Trophoblast cell (in vitro differentiated cells and primary cell): Measurements from ENCODE around the gene SFXN5.

Experiments used
- DNase-seq, 2 donors: peaks; one replicate each; pipeline ENCODE4 v3.0.0-alpha.2; 2016
- H2AFZ ChIP-seq: 2 replicates; pipeline ENCODE4 v1.6.1; 2013; ENCODE audit warnings: low read length, moderate library complexity, mild to moderate bottlenecking; ENCODE audit not compliant: insufficient read depth, poor library complexity
- H2AK5ac ChIP-seq: 2 replicates; pipeline ENCODE4 v1.6.1; 2013; ENCODE audit warnings: mild to moderate bottlenecking, low read length
- H2BK120ac ChIP-seq: 2 replicates; pipeline ENCODE4 v1.6.1; 2013; ENCODE audit warnings: low read length, mild to moderate bottlenecking, moderate library complexity; ENCODE audit not compliant: insufficient read depth, poor library complexity
- H2BK12ac ChIP-seq: 2 replicates; pipeline ENCODE4 v1.6.1; 2013; ENCODE audit warnings: mild to moderate bottlenecking, low read length, moderate library complexity
- H2BK5ac ChIP-seq: 2 replicates; pipeline ENCODE4 v1.6.1; 2013; ENCODE audit warnings: low read length, low read depth, moderate library complexity, mild to moderate bottlenecking; ENCODE audit not compliant: poor library complexity
- H3K14ac ChIP-seq: 2 replicates; pipeline ENCODE4 v1.6.1; 2013; ENCODE audit warnings: mild to moderate bottlenecking, low read length
- H3K18ac ChIP-seq: 2 replicates; pipeline ENCODE4 v1.6.1; 2013; ENCODE audit warnings: mild to moderate bottlenecking, low read length
- H3K23ac ChIP-seq: 2 replicates; pipeline ENCODE4 v1.6.1; 2013; ENCODE audit warnings: low read length
- H3K27ac ChIP-seq: 2 replicates; pipeline ENCODE4 v1.5.1; 2013; ENCODE audit warnings: low read depth, mild to moderate bottlenecking, inconsistent platforms, low read length, moderate library complexity
- H3K27me3 ChIP-seq: 2 replicates; pipeline ENCODE4 v1.6.1; 2013; ENCODE audit warnings: inconsistent platforms, mild to moderate bottlenecking, low read length, moderate library complexity; ENCODE audit not compliant: insufficient read depth
- H3K36me3 ChIP-seq, 2 experiments: 1 replicate in 1 of 2; 2 replicates in 1 of 2; pipeline ENCODE4 v1.6.1; 2013; ENCODE audit warnings: low read length in 2 of 2, mild to moderate bottlenecking in 2 of 2, moderate library complexity in 1 of 2; ENCODE audit not compliant: insufficient read depth in 2 of 2, control insufficient read depth in 1 of 2
- H3K4ac ChIP-seq: 2 replicates; pipeline ENCODE4 v1.6.1; 2013; ENCODE audit warnings: low read depth, mild to moderate bottlenecking, low read length, moderate library complexity
- H3K4me1 ChIP-seq, 2 experiments: 1 replicate in 1 of 2; 2 replicates in 1 of 2; pipeline ENCODE4 v1.6.1; 2013; ENCODE audit warnings: low read length in 2 of 2, mild to moderate bottlenecking in 2 of 2, moderate library complexity in 1 of 2; ENCODE audit not compliant: insufficient read depth in 2 of 2, control insufficient read depth in 1 of 2
- H3K4me2 ChIP-seq: 2 replicates; pipeline ENCODE4 v1.6.1; 2013; ENCODE audit warnings: inconsistent platforms, mild to moderate bottlenecking, low read length, moderate library complexity
- H3K4me3 ChIP-seq: 2 replicates; pipeline ENCODE4 v1.5.1; 2013; ENCODE audit warnings: mild to moderate bottlenecking, low read depth, low read length, inconsistent platforms
- H3K79me1 ChIP-seq: one replicate; pipeline ENCODE4 v1.6.1; 2013; ENCODE audit warnings: low read length
- H3K79me2 ChIP-seq: 2 replicates; pipeline ENCODE4 v1.6.1; 2013; ENCODE audit warnings: low read length, mild to moderate bottlenecking; ENCODE audit not compliant: control insufficient read depth, insufficient read depth, poor library complexity
- H3K9ac ChIP-seq: 2 replicates; pipeline ENCODE4 v1.6.1; 2013; ENCODE audit warnings: mild to moderate bottlenecking, low read length
- H3K9me3 ChIP-seq: 2 replicates; pipeline ENCODE4 v1.6.1; 2013; ENCODE audit warnings: low read depth, mild to moderate bottlenecking, control low read depth, inconsistent platforms, low read length; ENCODE audit not compliant: insufficient read depth
- H4K12ac ChIP-seq: 2 replicates; pipeline ENCODE4 v1.6.1; 2013; ENCODE audit warnings: low read depth, mild to moderate bottlenecking, low read length, moderate library complexity
- H4K8ac ChIP-seq: 2 replicates; pipeline ENCODE4 v1.6.1; 2013; ENCODE audit warnings: low read depth, mild to moderate bottlenecking, low read length, moderate library complexity
- H4K91ac ChIP-seq: one replicate; pipeline ENCODE4 v1.6.1; 2013; ENCODE audit warnings: low read depth, mild to moderate bottlenecking, low read length, moderate library complexity
- WGBS: extraction: QIAGEN DNeasy Blood & Tissue Kit; methylation state at CpG from one replicate; pipeline ENCODE4 v1.1.7; 2013; ENCODE audit warnings: missing lambda C conversion rate; ENCODE audit not compliant: insufficient read length, insufficient coverage; ENCODE audit errors: extremely low coverage; 5-methylcytosine and 5-hydroxymethylcytosine counted together

SFXN5 gene

DNA sequence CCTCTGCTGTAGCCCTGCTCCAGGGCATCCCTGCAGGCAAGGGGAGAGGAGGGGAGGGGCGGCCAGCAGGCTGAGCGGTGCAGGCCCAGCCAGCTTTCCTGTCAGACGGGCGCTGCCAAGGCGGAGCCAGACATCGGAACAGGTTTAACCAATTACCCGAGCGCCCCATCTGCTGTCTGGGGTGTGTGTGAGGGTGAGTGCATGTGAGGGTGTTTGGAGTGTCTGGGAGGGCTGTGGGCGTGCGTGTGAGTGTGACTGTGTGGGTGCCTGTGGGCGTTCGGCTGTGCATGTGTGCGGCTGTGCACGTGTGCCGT is 134.2 kb downstream of the SFXN5 start:
- Histone ChIP-seq H3K14ac (no peak overlapping the region), H3K79me1 (no peaks in the 10 kb centered on the region), H2AFZ (no peak overlapping the region), H3K9ac (no peak overlapping the region), H3K4me3 (no peak overlapping the region), H2BK12ac (no peak overlapping the region), H2BK120ac (no peak overlapping the region), H2AK5ac (no peak overlapping the region), H3K79me2 (no peaks in the 10 kb centered on the region), H3K27ac (no peak overlapping the region), H3K4me1 (peaks cover 4 to 13% of the 10 kb centered on the region in 2 experiments), H3K4ac (no peak overlapping the region), H4K8ac (no peak overlapping the region), H4K91ac (no peak overlapping the region), H4K12ac (no peak overlapping the region), H3K36me3 (no peaks in the 10 kb centered on the region), H3K27me3 (no peaks in the 10 kb centered on the region), H3K18ac (no peak overlapping the region), H3K9me3 (no peaks in the 10 kb centered on the region), H3K4me2 (no peak overlapping the region), H2BK5ac (no peak overlapping the region), H3K23ac (no peak overlapping the region)
- no CpG with 5 or more reads among the region's 15 CpGs for WGBS
- peak in 1 of 2 donors; percentile 21 for DNase-seq

DNA sequence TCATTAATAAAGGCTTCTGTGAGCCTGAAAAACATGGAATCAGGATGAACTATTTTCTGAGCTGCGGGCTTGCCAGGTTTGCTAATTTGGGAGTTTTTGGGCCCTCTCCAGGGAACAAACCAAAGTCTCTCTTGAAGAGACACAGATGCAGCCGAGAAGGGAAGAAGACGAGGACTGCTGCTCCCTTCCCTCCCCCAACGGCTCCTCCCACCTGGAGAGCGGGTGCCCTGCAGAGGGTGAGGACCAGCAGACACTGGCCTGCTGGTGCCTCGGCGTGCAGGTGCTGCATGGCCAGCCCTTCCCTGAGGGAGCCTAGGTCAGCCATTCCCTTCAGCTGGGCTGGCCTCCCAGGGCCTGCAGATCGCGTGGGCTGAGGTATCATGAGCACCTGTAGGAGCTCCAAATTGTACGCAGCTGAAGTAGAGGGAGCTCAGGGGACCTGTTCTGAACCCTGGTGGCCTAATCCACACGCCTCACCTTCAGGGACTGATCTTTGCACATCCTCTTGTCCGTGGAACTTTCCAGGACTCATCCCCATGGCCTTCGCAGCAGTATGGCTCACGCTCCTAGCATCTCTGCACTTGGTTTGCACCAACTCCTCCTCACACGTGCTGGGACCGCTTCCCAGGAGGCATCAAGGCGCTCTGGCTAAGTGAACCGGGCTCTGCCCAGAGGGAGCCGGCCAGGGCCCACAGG is 134.7 kb downstream of the SFXN5 start:
- no peaks in the 10 kb centered on the region for H3K79me1 ChIP-seq
- no peak overlapping the region for H4K12ac ChIP-seq
- no peak overlapping the region for H4K8ac ChIP-seq
- no peak overlapping the region for H3K4me2 ChIP-seq
- H3K36me3 ChIP-seq = no peaks in the 10 kb centered on the region
- no peak overlapping the region for H3K4ac ChIP-seq
- no peak overlapping the region for H2AFZ ChIP-seq
- H4K91ac ChIP-seq = no peak overlapping the region
- no peak overlapping the region for H3K23ac ChIP-seq
- no peaks in the 10 kb centered on the region for H3K9me3 ChIP-seq
- no peak overlapping the region for H2BK5ac ChIP-seq
- H3K9ac ChIP-seq = no peak overlapping the region
- no peak overlapping the region for H3K4me3 ChIP-seq
- no peak overlapping the region for H2AK5ac ChIP-seq
- H2BK12ac ChIP-seq = no peak overlapping the region
- no peaks in the 10 kb centered on the region for H3K79me2 ChIP-seq
- DNase-seq = peak in 1 of 2 donors; percentile 47
- H3K18ac ChIP-seq = no peak overlapping the region
- H3K14ac ChIP-seq = no peak overlapping the region
- peaks cover 4 to 13% of the 10 kb centered on the region in 2 experiments for H3K4me1 ChIP-seq
- no peak overlapping the region for H2BK120ac ChIP-seq
- no CpG with 5 or more reads among the region's 19 CpGs for WGBS
- H3K27me3 ChIP-seq = no peaks in the 10 kb centered on the region
- H3K27ac ChIP-seq = no peak overlapping the region

DNA sequence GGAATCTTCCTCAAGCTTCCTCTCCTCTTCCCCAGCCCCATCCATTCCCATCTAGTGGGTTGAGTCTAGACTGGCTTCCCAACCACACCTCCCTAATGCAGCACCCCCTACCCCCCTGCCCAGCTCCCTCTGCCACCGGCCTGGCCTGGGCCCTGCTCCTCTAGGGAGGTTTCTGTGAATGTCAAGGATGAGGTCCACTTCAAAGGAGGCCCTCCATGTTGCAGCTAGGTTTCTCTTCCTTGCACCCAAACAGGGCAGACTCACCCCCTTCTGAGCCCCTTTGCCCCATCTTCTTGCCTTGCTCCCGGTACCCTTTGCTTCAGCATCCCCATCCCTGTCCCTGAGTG is 135.9 kb downstream of the SFXN5 start:
- WGBS = no CpG with 5 or more reads among the region's 2 CpGs
- Histone ChIP-seq H3K9ac (no peak overlapping the region), H4K12ac (no peak overlapping the region), H3K27ac (no peak overlapping the region), H2BK5ac (no peak overlapping the region), H3K36me3 (no peaks in the 10 kb centered on the region), H3K4me1 (peaks cover 3 to 12% of the 10 kb centered on the region in 2 experiments), H3K4me3 (no peak overlapping the region), H3K4me2 (no peak overlapping the region), H2BK120ac (no peak overlapping the region), H4K91ac (no peak overlapping the region), H3K14ac (no peak overlapping the region), H3K18ac (no peak overlapping the region), H4K8ac (no peak overlapping the region), H2BK12ac (no peak overlapping the region), H3K27me3 (no peaks in the 10 kb centered on the region), H3K9me3 (no peaks in the 10 kb centered on the region), H2AFZ (no peak overlapping the region), H2AK5ac (no peak overlapping the region), H3K79me1 (no peaks in the 10 kb centered on the region), H3K4ac (no peak overlapping the region), H3K23ac (no peak overlapping the region), H3K79me2 (no peaks in the 10 kb centered on the region)
- no peak for DNase-seq

DNA sequence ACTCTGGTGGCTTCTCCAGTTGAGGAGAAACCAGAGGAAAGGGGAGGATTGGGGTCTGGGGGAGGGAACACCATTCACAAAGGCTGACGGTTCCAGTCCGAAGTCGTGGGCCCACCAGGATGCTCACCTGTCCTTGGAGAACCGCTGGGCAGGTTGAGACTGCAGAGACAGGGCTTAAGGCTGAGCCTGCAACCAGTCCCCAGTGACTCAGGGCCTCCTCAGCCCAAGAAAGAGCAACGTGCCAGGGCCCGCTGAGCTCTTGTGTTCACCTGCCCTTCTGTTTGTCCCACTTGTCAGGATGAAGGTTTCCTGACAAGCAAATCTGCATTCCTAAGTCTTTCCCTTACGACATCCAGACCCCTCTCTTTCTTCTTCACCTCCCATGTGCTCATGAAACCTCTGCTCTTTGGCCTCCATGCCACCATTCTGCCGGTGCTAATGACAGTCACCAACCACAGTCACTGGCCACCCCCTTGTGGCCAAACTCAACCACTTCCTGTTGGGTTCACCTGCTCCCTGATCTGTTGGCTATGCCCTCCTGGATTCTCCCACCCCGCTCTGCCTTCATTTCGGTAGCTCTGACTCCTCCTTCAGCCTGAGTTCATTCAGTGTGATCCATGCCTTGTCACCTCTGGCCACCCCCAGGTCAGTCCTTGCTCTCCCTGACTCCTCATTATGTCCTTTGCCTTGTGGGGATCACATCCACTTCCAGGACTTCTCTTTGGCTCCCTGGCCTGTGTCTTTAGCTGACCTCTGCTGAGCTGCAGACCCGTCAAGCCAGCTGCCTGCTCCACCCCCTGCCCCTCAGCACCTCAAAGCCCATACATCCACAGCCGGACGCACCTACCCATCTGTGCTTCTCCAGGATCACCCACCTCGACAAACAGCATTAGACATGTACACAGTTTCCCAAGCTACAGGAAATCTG is 136.6 kb downstream of the SFXN5 start:
- no peaks in the 10 kb centered on the region for H3K27me3 ChIP-seq
- no CpG with 5 or more reads among the region's 14 CpGs for WGBS
- H3K27ac ChIP-seq = no peak overlapping the region
- H3K23ac ChIP-seq = no peak overlapping the region
- H3K4ac ChIP-seq = no peak overlapping the region
- H3K18ac ChIP-seq = no peak overlapping the region
- H4K91ac ChIP-seq = no peak overlapping the region
- no peak overlapping the region for H2AFZ ChIP-seq
- no peaks in the 10 kb centered on the region for H3K79me1 ChIP-seq
- no peak overlapping the region for H3K9ac ChIP-seq
- H3K14ac ChIP-seq = no peak overlapping the region
- H3K79me2 ChIP-seq = no peaks in the 10 kb centered on the region
- H3K4me2 ChIP-seq = no peak overlapping the region
- H2BK120ac ChIP-seq = no peak overlapping the region
- no peaks in the 10 kb centered on the region for H3K9me3 ChIP-seq
- DNase-seq = peak in 1 of 2 donors; percentile 53
- H2BK5ac ChIP-seq = no peak overlapping the region
- H2BK12ac ChIP-seq = no peak overlapping the region
- H3K4me1 ChIP-seq = peaks cover 0 to 9% of the 10 kb centered on the region in 2 experiments
- no peak overlapping the region for H2AK5ac ChIP-seq
- H3K4me3 ChIP-seq = no peak overlapping the region
- no peak overlapping the region for H4K8ac ChIP-seq
- H4K12ac ChIP-seq = no peak overlapping the region
- H3K36me3 ChIP-seq = no peaks in the 10 kb centered on the region
